Activated T-cell treated with anti-CD3 and anti-CD28 coated beads, Interleukin-2, amount 50 U/mL, for 1 hour (primary cell): ENCODE measurements around the gene GAGE10.

Source experiments
- DNase-seq: peaks from one replicate; pipeline ENCODE4 v3.0.0-alpha.2; 2020

Gene GAGE10

GRCh38 chrX:49303346-49303745 lies at the start of gene GAGE10:
Gene GAGE10, plus strand, starts transcription at chrX:49303646. Its CDS starts 1,214 bp downstream, at chrX:49304860.
- DNase-seq = no peak

GRCh38 chrX:49254639-49255038 lies 48.8 kb upstream of the GAGE10 start:
- DNase-seq = no peak

- DNase-seq = no peak
These were observed 47.0 kb upstream of the GAGE10 start for GRCh38 chrX:49256268-49256995.

- DNase-seq = no peak
These were observed 46.2 kb upstream of the GAGE10 start for GRCh38 chrX:49257074-49257790.

GRCh38 chrX:49257846-49258748 lies 45.3 kb upstream of the GAGE10 start:
- DNase-seq = no peak

- DNase-seq = no peak
These were observed 44.7 kb upstream of the GAGE10 start for GRCh38 chrX:49258749-49259124.

GRCh38 chrX:49260221-49260985 lies 43.0 kb upstream of the GAGE10 start:
- peak; percentile 23 for DNase-seq

- DNase-seq = no peak
These were observed 40.8 kb upstream of the GAGE10 start for GRCh38 chrX:49262603-49263002.

GRCh38 chrX:49263631-49264030 lies 39.8 kb upstream of the GAGE10 start:
- no peak for DNase-seq

GRCh38 chrX:49264460-49264859 lies 39.0 kb upstream of the GAGE10 start, which contains the start of gene FOXP3:
Gene FOXP3, minus strand, starts transcription at chrX:49264710. Its CDS starts 6,205 bp downstream, at chrX:49258505.
- DNase-seq = no peak

- DNase-seq = no peak
These were observed 36.7 kb upstream of the GAGE10 start for GRCh38 chrX:49266523-49267445.

- DNase-seq = no peak
These were observed 34.8 kb upstream of the GAGE10 start for GRCh38 chrX:49268702-49269009.

GRCh38 chrX:49269010-49269766 lies 34.3 kb upstream of the GAGE10 start:
- DNase-seq = peak; percentile 87

GRCh38 chrX:49269767-49270248 lies 33.6 kb upstream of the GAGE10 start, which contains the start of gene PPP1R3F:
Gene PPP1R3F, plus strand, starts transcription at chrX:49269793. Its CDS starts 77 bp downstream, at chrX:49269870.
- no peak for DNase-seq

GRCh38 chrX:49270249-49270921 lies 33.1 kb upstream of the GAGE10 start:
- DNase-seq = no peak

- no peak for DNase-seq
These were observed 32.1 kb upstream of the GAGE10 start for GRCh38 chrX:49271341-49271740.

- peak; percentile 22 for DNase-seq
These were observed 31.0 kb upstream of the GAGE10 start for GRCh38 chrX:49272421-49272820.

- peak; percentile 33 for DNase-seq
These were observed 30.2 kb upstream of the GAGE10 start for GRCh38 chrX:49273181-49273727.

- DNase-seq = no peak
These were observed 27.2 kb upstream of the GAGE10 start for GRCh38 chrX:49276207-49276606.
